Measurements from ENCODE around the gene DMRTB1.

Gene DMRTB1

GRCh38 chr1:53435151-53435550 lies 24.0 kb upstream of the DMRTB1 start:
- DNase-seq (ENCODE audit: low read depth) = no peak

DNA sequence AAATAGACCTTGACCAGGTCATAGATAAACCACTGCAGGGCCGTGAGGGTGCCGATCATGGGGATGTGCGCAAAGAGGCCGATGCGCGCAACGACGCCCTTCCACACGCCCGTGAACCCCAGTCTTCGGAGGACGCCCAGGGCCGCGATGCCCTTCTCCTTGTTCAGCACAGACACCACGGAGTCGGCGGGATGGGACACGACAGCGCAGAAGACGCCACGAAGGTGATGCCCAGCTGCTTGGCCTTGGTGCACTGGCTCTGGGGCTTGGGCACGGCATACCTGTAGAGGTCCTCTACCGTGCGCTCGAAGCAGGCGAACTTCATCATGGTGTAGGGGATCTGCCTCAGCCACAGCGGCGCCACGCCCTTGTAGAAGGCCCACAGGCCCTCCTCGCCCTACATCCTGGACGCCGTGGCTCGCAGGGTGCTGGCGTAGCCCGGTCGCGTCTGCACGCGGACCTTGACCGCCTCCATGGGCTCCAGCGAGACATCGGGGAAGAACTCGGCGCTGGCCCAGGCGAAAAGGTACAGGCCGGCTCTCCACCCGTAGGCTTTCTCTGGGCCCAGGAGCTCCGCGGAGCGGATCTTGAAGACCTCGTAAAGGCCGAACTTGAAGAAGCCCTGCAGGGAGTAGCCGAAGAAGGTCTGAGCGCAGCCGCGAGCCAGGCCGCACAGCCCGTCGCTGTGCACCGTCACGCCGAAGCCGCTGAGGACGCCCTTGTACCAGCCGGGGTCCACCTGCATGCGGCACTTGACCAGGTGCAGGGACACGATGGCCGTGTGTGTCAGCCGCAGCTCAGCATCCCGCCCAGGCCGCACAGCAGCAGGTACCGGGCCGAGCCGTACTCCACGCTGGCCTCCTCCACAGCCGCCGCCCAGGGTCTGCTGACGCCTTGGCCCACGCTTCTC lies 20.5 kb upstream of the DMRTB1 start:
- DNase-seq (ENCODE audit: low read depth) = no peak

- DNase-seq (ENCODE audit: low read depth) = no peak
These were observed 19.6 kb upstream of the DMRTB1 start for GRCh38 chr1:53439337-53440207.

- DNase-seq (ENCODE audit: low read depth) = no peak
These were observed 18.6 kb upstream of the DMRTB1 start for GRCh38 chr1:53440633-53441032.

DNA sequence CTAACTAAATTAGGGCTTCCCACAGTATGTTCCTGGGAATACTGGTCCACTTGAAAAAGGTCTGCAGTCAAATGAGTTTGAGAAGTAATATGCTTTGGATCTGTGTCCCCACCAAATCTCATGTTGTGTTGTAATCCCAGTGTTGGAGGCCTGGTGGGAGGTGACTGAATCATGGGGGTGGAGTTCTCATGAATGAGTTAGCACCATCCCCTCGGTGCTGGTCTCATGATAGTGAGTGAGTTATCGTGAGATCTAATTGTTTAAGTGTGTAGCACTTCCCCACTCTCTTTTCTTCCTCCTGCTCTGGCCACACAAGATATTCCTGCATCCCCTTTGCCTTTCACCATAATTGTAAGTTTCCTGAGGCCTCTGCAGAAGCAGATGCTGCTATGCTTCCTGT lies 16.9 kb upstream of the DMRTB1 start:
- DNase-seq (ENCODE audit: low read depth) = peak; percentile 24

DNA sequence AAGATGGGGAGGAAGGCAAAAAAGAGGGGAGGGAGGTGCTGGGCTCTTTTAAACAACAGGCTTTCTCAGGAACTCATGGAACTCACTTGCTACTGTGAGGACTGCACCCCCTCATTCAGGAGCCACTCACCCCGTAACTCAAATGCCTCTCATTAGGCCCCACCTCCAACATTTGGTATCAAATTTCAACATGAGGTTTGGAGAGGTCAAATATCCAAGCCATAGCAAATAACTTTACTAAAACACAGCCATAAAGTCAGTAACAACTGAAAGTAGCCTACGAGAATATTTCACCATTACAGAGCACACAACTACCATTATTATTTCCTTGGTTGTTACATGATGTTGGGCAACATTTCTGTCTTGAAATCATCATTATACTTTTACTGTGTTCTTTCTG lies 13.1 kb upstream of the DMRTB1 start:
- no peak for DNase-seq (ENCODE audit: low read depth)

DNA sequence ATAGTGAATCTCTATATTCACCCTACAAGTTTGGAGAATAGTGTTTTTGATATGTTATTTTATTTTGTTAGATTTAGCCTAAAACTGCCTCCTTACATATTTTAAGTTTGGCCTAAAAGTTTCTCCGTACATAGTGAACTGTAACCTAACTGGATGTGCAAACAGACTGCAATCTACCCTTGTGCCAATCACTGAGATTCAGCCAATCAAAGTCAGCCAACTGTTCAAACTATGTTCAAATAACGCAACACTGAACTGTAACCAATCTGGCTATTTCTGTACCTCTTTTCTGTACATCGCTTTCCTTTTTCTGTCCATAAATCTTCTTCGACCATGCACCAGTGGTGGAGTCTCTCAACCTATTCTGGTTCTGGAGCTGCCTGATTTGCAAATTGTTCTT lies 11.8 kb upstream of the DMRTB1 start:
- no peak for DNase-seq (ENCODE audit: low read depth)

DNA sequence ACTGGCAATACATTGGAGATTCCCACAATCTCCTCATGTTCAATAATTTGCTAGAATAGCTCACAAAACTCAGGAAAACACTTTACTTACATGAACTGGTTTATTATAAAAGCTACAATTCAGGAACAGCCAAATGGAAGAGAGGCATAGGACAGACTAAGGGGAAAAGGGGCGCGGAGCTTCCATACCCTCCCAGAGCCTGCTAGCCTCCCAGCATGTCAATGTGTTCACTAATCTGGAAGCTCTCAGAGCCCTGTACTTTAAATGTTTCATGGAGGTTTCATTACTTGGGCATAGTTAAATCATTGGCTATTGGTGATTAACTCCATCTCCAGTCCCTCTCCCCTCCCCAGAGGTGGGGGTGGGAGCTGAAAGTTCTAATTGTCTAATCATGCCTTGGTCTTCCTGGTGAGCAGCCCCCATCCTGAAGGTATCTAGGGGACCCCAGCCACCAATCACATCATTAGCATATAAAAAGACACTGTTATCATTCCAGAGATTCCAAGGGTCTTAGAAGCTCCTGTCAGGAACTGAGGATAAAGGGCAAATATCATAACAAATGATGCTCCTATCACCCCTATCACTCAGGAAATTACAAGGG lies 10.9 kb upstream of the DMRTB1 start:
- no peak for DNase-seq (ENCODE audit: low read depth)

GRCh38 chr1:53449021-53449420 lies 10.2 kb upstream of the DMRTB1 start:
- DNase-seq (ENCODE audit: low read depth) = peak; percentile 57

GRCh38 chr1:53449693-53450092 lies 9.5 kb upstream of the DMRTB1 start:
- no peak for DNase-seq (ENCODE audit: low read depth)

DNA sequence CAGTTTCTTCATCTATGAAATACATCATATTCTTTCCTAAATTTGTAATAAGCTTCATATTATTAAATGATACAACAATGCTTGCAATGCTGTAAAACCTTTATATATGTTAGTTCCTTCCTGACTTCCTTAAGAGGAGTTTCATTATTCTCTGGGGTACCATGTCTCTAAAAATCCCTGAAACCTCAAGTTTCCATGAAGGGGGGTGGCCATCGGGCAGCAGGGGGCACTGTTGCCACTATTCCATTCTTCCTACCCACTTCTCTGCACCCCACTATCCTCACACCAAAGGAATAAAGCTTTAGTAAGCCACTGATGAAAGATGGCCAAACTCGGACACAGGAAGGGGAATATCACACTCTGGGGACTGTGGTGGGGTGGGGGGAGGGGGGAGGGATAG lies 9.0 kb upstream of the DMRTB1 start:
- DNase-seq (ENCODE audit: low read depth) = no peak

- DNase-seq (ENCODE audit: low read depth) = no peak
These were observed 5.2 kb upstream of the DMRTB1 start for GRCh38 chr1:53454019-53454418.

DNA sequence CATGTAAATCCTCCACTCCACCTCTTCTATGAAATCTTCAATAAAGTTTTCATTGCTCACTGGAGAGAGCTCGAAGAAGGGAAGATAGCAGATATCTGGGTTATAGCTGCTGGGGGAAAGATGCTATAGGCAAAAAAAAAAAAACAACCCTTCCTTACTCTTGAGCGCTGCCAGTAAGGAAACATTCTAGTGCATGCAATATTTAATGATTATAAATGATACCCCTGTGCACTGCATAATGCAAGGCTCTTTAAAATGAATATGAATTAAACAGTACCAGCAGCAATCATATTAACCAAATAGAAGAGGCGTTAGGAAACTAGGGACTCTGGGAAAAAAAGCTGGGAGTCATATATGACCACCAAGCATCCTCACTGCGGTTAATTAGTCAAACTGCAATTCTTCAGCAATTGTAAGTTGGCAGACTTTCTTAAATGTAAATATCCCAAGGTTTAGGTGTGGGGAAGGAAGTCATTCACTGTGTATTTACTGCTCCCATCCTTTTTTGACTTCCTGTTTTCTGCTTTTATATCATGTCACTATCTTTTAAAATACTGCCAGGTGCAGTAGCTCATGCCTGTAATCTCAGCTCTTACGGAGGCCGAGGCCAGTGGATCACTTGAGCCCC lies 3.7 kb upstream of the DMRTB1 start:
- DNase-seq (ENCODE audit: low read depth) = no peak

GRCh38 chr1:53458634-53459033 lies 565 bp upstream of the DMRTB1 start:
- no peak for DNase-seq (ENCODE audit: low read depth)

DNA sequence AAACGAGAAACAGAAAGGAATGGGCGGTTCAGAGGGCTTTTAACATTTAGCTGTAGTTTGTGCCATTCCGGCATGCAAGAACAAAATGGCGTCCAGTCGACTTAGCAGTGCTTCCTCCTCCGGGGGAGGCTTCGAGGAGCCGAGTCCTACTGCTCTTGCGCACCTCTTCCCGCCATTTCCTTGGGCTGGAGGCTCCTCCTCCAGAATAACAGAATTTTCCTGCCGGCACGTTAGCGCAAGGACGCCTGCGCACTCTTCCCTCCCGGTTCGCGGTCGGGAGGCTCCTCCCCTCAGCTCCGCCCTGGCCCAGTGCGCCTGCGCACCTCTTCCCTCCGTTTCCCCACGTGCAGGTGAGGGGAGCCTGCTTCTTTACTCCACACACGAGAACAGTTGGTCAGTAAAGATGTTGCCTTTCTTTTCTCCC lies 1.0 kb downstream of the DMRTB1 start:
- no peak for DNase-seq (ENCODE audit: low read depth)

DNA sequence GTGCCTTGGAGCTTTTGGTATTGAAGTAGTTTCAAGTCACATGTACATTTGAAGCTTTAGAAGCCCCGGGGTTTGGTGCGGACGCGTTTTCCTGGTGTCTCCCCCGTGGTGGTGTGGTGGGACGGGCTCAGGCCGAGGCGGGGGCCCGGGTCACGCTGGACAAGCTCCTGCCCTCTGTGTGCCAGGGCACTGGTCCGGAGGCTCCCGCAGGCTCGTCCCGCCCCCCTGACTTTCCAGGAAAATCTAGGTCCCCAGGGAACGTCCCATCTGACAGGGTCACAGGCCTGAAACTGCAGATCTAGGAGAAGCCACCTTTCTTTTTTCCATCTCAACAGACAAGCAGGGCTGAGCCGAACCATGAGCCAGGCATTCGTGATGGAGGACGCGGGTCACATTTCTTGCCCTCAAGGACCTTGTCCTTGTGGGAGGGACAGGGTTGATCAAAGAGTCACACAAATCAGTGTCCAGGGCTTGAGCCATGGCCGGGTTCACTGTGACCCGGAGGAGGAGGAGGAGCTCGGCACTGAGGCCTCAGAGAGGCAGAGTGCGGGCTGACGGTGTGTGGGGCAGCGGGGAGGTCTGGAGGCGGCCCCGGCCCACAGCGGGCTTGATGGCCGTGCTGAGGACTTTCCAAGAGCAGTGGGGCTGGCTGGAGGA lies 1.6 kb downstream of the DMRTB1 start:
- no peak for DNase-seq (ENCODE audit: low read depth)

DNA sequence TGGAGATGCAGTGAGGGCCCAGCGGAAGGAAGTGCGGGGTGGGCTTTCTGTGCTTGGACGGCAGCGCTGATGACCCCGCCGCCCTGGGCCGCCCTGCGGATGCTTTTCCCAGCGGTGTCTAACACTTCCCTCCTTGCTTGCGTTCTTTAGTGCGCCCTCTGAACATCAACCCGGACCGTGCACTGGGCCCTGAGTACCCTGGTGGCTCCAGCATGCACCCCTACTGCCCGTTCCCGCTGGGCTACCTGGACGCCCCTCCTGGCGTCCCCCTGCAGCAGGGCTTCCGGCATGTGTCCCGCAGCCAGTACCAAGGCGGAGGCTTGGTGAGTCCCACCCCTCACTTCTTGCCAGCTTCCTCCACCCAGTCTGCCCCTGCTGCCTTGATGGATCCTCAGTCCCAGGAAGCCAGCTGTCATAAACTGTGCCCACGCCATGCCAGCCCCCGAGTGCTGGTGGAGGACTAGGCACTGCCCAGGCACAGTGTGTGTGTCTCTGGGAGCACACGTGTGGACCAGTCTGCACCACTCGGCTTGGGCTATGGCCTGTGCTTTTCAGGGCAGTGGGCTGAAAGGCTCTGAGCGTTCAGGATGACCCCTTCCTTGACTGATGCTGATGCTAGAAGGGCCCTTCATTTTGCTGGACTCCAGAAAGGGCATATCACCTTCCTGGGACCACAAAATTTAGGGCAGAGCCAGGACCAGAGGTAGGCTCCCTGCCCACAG lies 2.3 kb downstream of the DMRTB1 start:
- no peak for DNase-seq (ENCODE audit: low read depth)

DNA sequence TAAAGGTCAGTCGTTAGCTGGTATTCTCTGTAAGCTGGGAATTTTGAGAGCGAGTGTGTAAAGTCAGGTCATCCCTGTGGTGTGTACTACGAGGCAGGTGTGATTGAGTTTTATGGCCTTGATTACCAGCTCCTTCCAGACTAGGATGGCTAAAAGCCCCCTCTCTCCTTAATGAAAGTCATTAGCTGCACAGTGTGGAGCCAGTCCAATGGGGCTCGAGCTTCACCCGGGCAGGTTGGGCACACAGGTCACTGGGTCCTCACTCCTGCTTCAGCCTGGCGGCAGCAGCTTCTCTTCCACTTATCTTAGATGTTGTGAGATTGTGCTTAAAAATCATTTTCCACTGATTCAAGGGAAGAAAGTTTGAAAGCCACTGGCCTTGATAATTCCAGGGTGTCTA lies 3.0 kb downstream of the DMRTB1 start:
- no peak for DNase-seq (ENCODE audit: low read depth)

DNA sequence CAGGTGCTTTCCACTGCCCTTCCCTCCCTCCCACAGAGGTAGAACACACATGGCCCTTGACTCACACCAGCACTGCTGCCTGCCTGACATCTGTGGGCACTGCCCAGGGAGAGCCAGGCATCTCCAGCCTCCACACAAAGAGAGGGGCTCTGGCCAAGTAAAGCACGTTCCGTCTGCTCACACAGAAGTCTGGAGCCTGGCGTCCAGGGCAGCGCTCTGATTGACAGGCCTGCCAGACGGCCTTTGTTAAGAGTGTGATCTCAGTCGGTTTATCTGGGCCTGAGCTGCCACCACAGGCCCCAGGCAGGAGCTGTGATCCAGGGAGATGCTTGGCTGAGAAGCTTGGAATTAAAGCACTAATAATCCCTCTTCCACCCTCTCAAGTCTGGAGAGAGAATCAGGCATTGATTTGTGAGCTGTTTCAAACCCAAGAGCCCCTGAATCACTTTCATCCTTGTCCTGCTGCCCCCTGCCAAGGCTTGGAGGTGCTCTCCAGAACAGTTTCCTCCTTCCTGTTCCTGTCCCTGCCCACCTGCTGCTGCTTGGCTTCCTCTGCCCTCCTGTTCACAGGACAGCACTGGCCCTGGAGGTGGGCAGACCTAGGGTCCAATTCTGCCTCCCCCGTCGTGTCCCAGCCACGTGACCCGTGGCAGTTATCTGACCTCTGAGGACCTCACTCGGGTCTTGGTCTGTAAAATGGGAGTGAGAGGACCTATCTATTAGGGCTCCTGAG lies 3.7 kb downstream of the DMRTB1 start:
- DNase-seq (ENCODE audit: low read depth) = no peak
